Loucy (cell line): ENCODE results near the gene SPRED2.

Experiments used
- H2AFZ ChIP-seq: fragments of 200-600 bp; sonication (generic); 2 replicates; pipeline ENCODE4 v1.6.0; 2016; ENCODE audit warnings: antibody characterized with exemption, mild to moderate bottlenecking, low read length, moderate library complexity
- H3F3A ChIP-seq: fragments of 200-600 bp; 2 replicates; pipeline ENCODE4 v1.6.0; 2016; ENCODE audit warnings: antibody characterized with exemption, low read depth, mild to moderate bottlenecking
- H3K27me3 ChIP-seq: fragments of 200-600 bp; sonication (generic); 2 replicates; pipeline ENCODE4 v1.6.1; 2014; ENCODE audit warnings: low read length, mild to moderate bottlenecking; ENCODE audit not compliant: insufficient read depth, poor library complexity, severe bottlenecking
- H3K36me3 ChIP-seq: fragments of 200-600 bp; sonication (generic); 2 replicates; pipeline ENCODE4 v1.6.1; 2016; ENCODE audit warnings: low read length; ENCODE audit not compliant: insufficient read depth
- H3K4me1 ChIP-seq: fragments of 200-600 bp; sonication (generic); 2 replicates; pipeline ENCODE4 v1.5.1; 2014; ENCODE audit warnings: low read length, mild to moderate bottlenecking; ENCODE audit not compliant: insufficient read depth, poor library complexity, severe bottlenecking
- H3K4me2 ChIP-seq: fragments of 200-600 bp; sonication (generic); 2 replicates; pipeline ENCODE4 v1.6.0; 2014; ENCODE audit warnings: antibody characterized with exemption, low read length, low read depth, mild to moderate bottlenecking; ENCODE audit not compliant: poor library complexity, severe bottlenecking
- H3K4me3 ChIP-seq: fragments of 200-600 bp; sonication (generic); 2 replicates; pipeline ENCODE4 v1.5.1; 2014; ENCODE audit warnings: low read length, mild to moderate bottlenecking, mixed read lengths; ENCODE audit not compliant: poor library complexity, severe bottlenecking
- H3K79me2 ChIP-seq: fragments of 200-600 bp; sonication (generic); 2 replicates; pipeline ENCODE4 v1.6.1; 2014; ENCODE audit warnings: low read length; ENCODE audit not compliant: insufficient read depth
- H3K9ac ChIP-seq: fragments of 200-600 bp; sonication (generic); 2 replicates; pipeline ENCODE4 v1.6.0; 2014; ENCODE audit warnings: mild to moderate bottlenecking, low read depth, low read length, moderate library complexity; ENCODE audit not compliant: poor library complexity, severe bottlenecking
- H3K9me2 ChIP-seq: fragments of 200-600 bp; sonication (generic); replicated peaks from 2 replicates; pipeline ENCODE4 v1.6.1; 2016; ENCODE audit warnings: low read depth, low read length, mixed read lengths
- H3K9me3 ChIP-seq: fragments of 200-600 bp; sonication (generic); 2 replicates; pipeline ENCODE4 v1.6.1; 2014; ENCODE audit warnings: mild to moderate bottlenecking, antibody characterized with exemption, low read length, low read depth; ENCODE audit not compliant: insufficient read depth
- H4K20me1 ChIP-seq: fragments of 200-600 bp; sonication (generic); 2 replicates; pipeline ENCODE4 v1.6.0; 2014; ENCODE audit warnings: antibody characterized with exemption, low read length, mild to moderate bottlenecking; ENCODE audit not compliant: insufficient read depth, poor library complexity, severe bottlenecking
- CTCF ChIP-seq: fragments of 200-600 bp; sonication (generic); conservative IDR thresholded peaks from 2 replicates; pipeline ENCODE4 v1.5.1; 2014; ENCODE audit warnings: mild to moderate bottlenecking, antibody characterized with exemption, low read length
- EZH2phosphoT487 ChIP-seq: fragments of 200-600 bp; IDR thresholded peaks from 2 replicates; pipeline ENCODE4 v1.6.1; 2018; ENCODE audit warnings: antibody characterized with exemption, mild to moderate bottlenecking, moderate library complexity, borderline replicate concordance

Gene SPRED2

GRCh38 chr2:65371074-65371434, 61.3 kb downstream of the SPRED2 start:
- H3K4me1 ChIP-seq, result peaks cover 90% of the 10 kb centered on the region
- no peaks in the 10 kb centered on the region for H3K9me3 ChIP-seq
- H3K4me3 ChIP-seq, result peak overlapping the region; percentile 51
- H3K4me2 ChIP-seq, result peak overlapping the region; percentile 81
- H3K36me3 ChIP-seq, result no peaks in the 10 kb centered on the region
- no peaks in the 10 kb centered on the region; the same call in 1 of the 2 replicates for H3F3A ChIP-seq
- no peak for TF ChIP-seq CTCF
- TF ChIP-seq EZH2phosphoT487, result no peak
- peaks cover 70% of the 10 kb centered on the region for H3K79me2 ChIP-seq
- no peaks in the 10 kb centered on the region for H4K20me1 ChIP-seq
- no peaks in the 10 kb centered on the region for H3K9me2 ChIP-seq
- H3K27me3 ChIP-seq, result no peaks in the 10 kb centered on the region
- H3K9ac ChIP-seq, result peak overlapping the region; percentile 60
- no peak overlapping the region for H2AFZ ChIP-seq

GRCh38 chr2:65370387-65371073, 61.9 kb downstream of the SPRED2 start:
- Histone ChIP-seq H4K20me1 (no peaks in the 10 kb centered on the region), H2AFZ (no peak overlapping the region), H3K4me3 (peak overlapping the region; percentile 51), H3K36me3 (no peaks in the 10 kb centered on the region), H3F3A (no peaks in the 10 kb centered on the region; the same call in 1 of the 2 replicates), H3K4me1 (peaks cover 90% of the 10 kb centered on the region), H3K9me2 (no peaks in the 10 kb centered on the region), H3K27me3 (no peaks in the 10 kb centered on the region), H3K79me2 (peaks cover 71% of the 10 kb centered on the region), H3K4me2 (peak overlapping the region; percentile 81), H3K9ac (peak overlapping the region; percentile 60), H3K9me3 (no peaks in the 10 kb centered on the region)
- no peak for TF ChIP-seq CTCF
- no peak for TF ChIP-seq EZH2phosphoT487

GRCh38 chr2:65369980-65370379, 62.4 kb downstream of the SPRED2 start:
- Histone ChIP-seq H4K20me1 (no peaks in the 10 kb centered on the region), H3K4me1 (peaks cover 90% of the 10 kb centered on the region), H3K4me3 (peak overlapping the region; percentile 51), H3K9me3 (no peaks in the 10 kb centered on the region), H3K9ac (peak overlapping the region; percentile 60), H3K4me2 (peak overlapping the region; percentile 81), H2AFZ (no peak overlapping the region), H3K79me2 (peaks cover 70% of the 10 kb centered on the region), H3K36me3 (no peaks in the 10 kb centered on the region), H3F3A (no peaks in the 10 kb centered on the region; the same call in 1 of the 2 replicates), H3K9me2 (no peaks in the 10 kb centered on the region), H3K27me3 (no peaks in the 10 kb centered on the region)
- TF ChIP-seq EZH2phosphoT487 (no peak), CTCF (no peak)
